Hepatocyte (in vitro differentiated cells): ENCODE measurements around the gene MIS18A. TPM values are rescaled to one million over a fixed set of nuclear protein-coding genes. Genes with fewer than 3 reads are reported as not detected.

Experiments
- DNase-seq: peaks from one replicate; pipeline ENCODE4 v3.0.0-alpha.2; 2016; ENCODE audit warnings: low spot score
- H2AFZ ChIP-seq: fragments of 200-600 bp; sonication (generic); 2 replicates; pipeline ENCODE4 v1.6.0; 2016; ENCODE audit warnings: antibody characterized with exemption, mild to moderate bottlenecking
- H3K27ac ChIP-seq: fragments of 200-600 bp; sonication (generic); 2 replicates; pipeline ENCODE4 v1.5.1; 2016; ENCODE audit warnings: mild to moderate bottlenecking
- H3K27me3 ChIP-seq: fragments of 200-600 bp; sonication (generic); 2 replicates; pipeline ENCODE4 v1.6.1; 2016
- H3K36me3 ChIP-seq: fragments of 200-600 bp; sonication (generic); replicated peaks from 2 replicates; pipeline ENCODE4 v1.5.1; 2016; ENCODE audit warnings: low read depth; ENCODE audit not compliant: insufficient read depth
- H3K4me1 ChIP-seq: fragments of 200-600 bp; sonication (generic); 2 replicates; pipeline ENCODE4 v1.5.1; 2016; ENCODE audit warnings: mild to moderate bottlenecking, moderate library complexity; ENCODE audit not compliant: insufficient read depth
- H3K4me2 ChIP-seq: fragments of 200-600 bp; sonication (generic); 2 replicates; pipeline ENCODE4 v1.6.0; 2016
- H3K4me3 ChIP-seq: fragments of 200-600 bp; sonication (generic); 2 replicates; pipeline ENCODE4 v1.5.1; 2016; ENCODE audit warnings: mild to moderate bottlenecking
- H3K79me2 ChIP-seq: fragments of 200-600 bp; sonication (generic); 2 replicates; pipeline ENCODE4 v1.6.0; 2017; ENCODE audit warnings: mild to moderate bottlenecking
- H3K9me2 ChIP-seq: fragments of 200-600 bp; sonication (generic); replicated peaks from 2 replicates; pipeline ENCODE4 v1.6.0; 2017; ENCODE audit warnings: mild to moderate bottlenecking; ENCODE audit not compliant: insufficient read depth
- H3K9me3 ChIP-seq: fragments of 200-600 bp; sonication (generic); 2 replicates; pipeline ENCODE4 v1.5.1; 2016; ENCODE audit warnings: low read depth, mild to moderate bottlenecking
- H4K20me1 ChIP-seq: fragments of 200-600 bp; sonication (generic); 2 replicates; pipeline ENCODE4 v1.6.0; 2016; ENCODE audit warnings: mild to moderate bottlenecking; ENCODE audit not compliant: insufficient read depth, poor library complexity, severe bottlenecking
- CTCF ChIP-seq: fragments of 200-600 bp; sonication (generic); IDR thresholded peaks from 2 replicates; pipeline ENCODE4 v1.5.1; 2016; ENCODE audit warnings: antibody characterized with exemption, mild to moderate bottlenecking; ENCODE audit not compliant: poor library complexity
- EZH2 ChIP-seq: fragments of 200-600 bp; sonication (generic); IDR thresholded peaks from 2 replicates; pipeline ENCODE4 v1.6.1; 2016; ENCODE audit warnings: antibody characterized with exemption, mild to moderate bottlenecking, borderline replicate concordance
- EZH2phosphoT487 ChIP-seq: fragments of 200-600 bp; sonication (generic); IDR thresholded peaks from one replicate; pipeline ENCODE4 v1.6.1; 2018; ENCODE audit warnings: antibody characterized with exemption, mild to moderate bottlenecking, low read depth, moderate library complexity; ENCODE audit not compliant: unreplicated experiment, severe bottlenecking
- WGBS: methylation state at CpG from one replicate; pipeline ENCODE4 v1.1.6; 2016; ENCODE audit warnings: low lambda C conversion rate; ENCODE audit errors: missing lambda C conversion rate; 5-methylcytosine and 5-hydroxymethylcytosine counted together
- polyA plus RNA-seq: library from polyadenylated mRNA; unstranded; fragments of >200 nt; fragmentation: Nextera tagmentation; extraction: Ambion mirVana; gene quantifications from 2 replicates; pipeline ENCODE4 v1.2.1, GENCODE V29; 2016
- total RNA-seq: library from RNA; depleted of rRNA; stranded (reverse); fragments of >200 nt; gene quantifications from 2 replicates; pipeline ENCODE4 v1.2.3, GENCODE V29; 2014

The MIS18A gene
- total and polyA plus RNA-seq, 2 experiments from 2014 or later: 9.4 to 11.2 TPM

GRCh38 chr21:32320726-32321125 lies 41.9 kb upstream of the MIS18A start:
- Histone ChIP-seq H3K79me2 (no peaks in the 10 kb centered on the region), H3K27me3 (no peaks in the 10 kb centered on the region), H3K9me2 (no peaks in the 10 kb centered on the region), H3K4me1 (no peaks in the 10 kb centered on the region), H3K9me3 (no peaks in the 10 kb centered on the region), H3K4me3 (no peak overlapping the region), H3K36me3 (no peaks in the 10 kb centered on the region), H3K4me2 (no peak overlapping the region), H3K27ac (no peak overlapping the region), H2AFZ (no peak overlapping the region), H4K20me1 (no peaks in the 10 kb centered on the region)
- 98% methylated on average over 13 of the region's 13 CpGs for WGBS
- no peak for DNase-seq
- TF ChIP-seq EZH2 (no peak), EZH2phosphoT487 (no peak), CTCF (no peak)

GRCh38 chr21:32320059-32320458 lies 41.2 kb upstream of the MIS18A start:
- no peaks in the 10 kb centered on the region for H3K36me3 ChIP-seq
- 91% methylated on average over 6 of the region's 6 CpGs for WGBS
- H4K20me1 ChIP-seq: no peaks in the 10 kb centered on the region
- no peak overlapping the region for H3K4me3 ChIP-seq
- H3K9me3 ChIP-seq: no peaks in the 10 kb centered on the region
- no peaks in the 10 kb centered on the region for H3K9me2 ChIP-seq
- no peaks in the 10 kb centered on the region for H3K27me3 ChIP-seq
- no peak for DNase-seq
- H3K79me2 ChIP-seq: no peaks in the 10 kb centered on the region
- no peak for TF ChIP-seq EZH2phosphoT487
- no peak for TF ChIP-seq CTCF
- TF ChIP-seq EZH2: no peak
- H3K4me1 ChIP-seq: no peaks in the 10 kb centered on the region
- H3K27ac ChIP-seq: no peak overlapping the region
- H2AFZ ChIP-seq: no peak overlapping the region
- H3K4me2 ChIP-seq: no peak overlapping the region

GRCh38 chr21:32319012-32319411 lies 40.2 kb upstream of the MIS18A start:
- H3K9me3 ChIP-seq: no peaks in the 10 kb centered on the region
- H3K4me3 ChIP-seq: no peak overlapping the region
- no peaks in the 10 kb centered on the region for H3K9me2 ChIP-seq
- H3K4me1 ChIP-seq: no peaks in the 10 kb centered on the region
- no peak overlapping the region for H2AFZ ChIP-seq
- H4K20me1 ChIP-seq: no peaks in the 10 kb centered on the region
- H3K4me2 ChIP-seq: no peak overlapping the region
- 95% methylated on average over 7 of the region's 7 CpGs for WGBS
- no peak for DNase-seq
- no peak overlapping the region for H3K27ac ChIP-seq
- no peaks in the 10 kb centered on the region for H3K79me2 ChIP-seq
- TF ChIP-seq EZH2phosphoT487 (no peak), CTCF (no peak), EZH2 (no peak)
- H3K27me3 ChIP-seq: no peaks in the 10 kb centered on the region
- H3K36me3 ChIP-seq: no peaks in the 10 kb centered on the region

GRCh38 chr21:32317726-32318125 lies 38.9 kb upstream of the MIS18A start:
- H3K36me3 ChIP-seq: no peaks in the 10 kb centered on the region
- H3K27ac ChIP-seq: no peak overlapping the region
- H3K4me2 ChIP-seq: no peak overlapping the region
- no peaks in the 10 kb centered on the region for H4K20me1 ChIP-seq
- no peak overlapping the region for H2AFZ ChIP-seq
- WGBS: 90% methylated on average over 9 of the region's 9 CpGs
- H3K27me3 ChIP-seq: no peaks in the 10 kb centered on the region
- TF ChIP-seq EZH2phosphoT487 (no peak), EZH2 (no peak), CTCF (no peak)
- no peaks in the 10 kb centered on the region for H3K79me2 ChIP-seq
- no peaks in the 10 kb centered on the region for H3K9me3 ChIP-seq
- H3K4me3 ChIP-seq: no peak overlapping the region
- H3K4me1 ChIP-seq: no peaks in the 10 kb centered on the region
- H3K9me2 ChIP-seq: no peaks in the 10 kb centered on the region
- DNase-seq: no peak
